ENCODE results near the gene FUS.

DNA sequence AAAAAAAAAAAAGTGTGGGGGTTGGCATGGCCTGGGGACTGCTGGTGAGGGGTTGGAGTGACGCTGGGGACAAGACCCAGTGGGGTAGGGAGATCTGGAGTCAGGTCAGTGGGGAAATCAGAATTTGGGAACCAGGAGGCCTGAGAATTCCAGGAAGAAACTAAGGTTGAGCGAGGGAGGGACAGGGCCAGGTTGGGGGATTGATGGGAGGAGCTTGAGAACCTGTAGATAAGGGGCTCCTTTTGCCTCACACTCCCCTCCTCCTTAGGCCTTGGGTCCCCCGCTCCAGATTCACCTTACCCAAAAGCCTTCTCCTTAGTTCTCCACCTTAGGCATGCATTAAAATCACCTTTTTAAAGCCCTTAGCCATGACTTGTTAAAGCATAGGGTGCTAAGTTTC lies 45.3 kb downstream of the FUS start:
- TF ChIP-seq, protein P1, sequence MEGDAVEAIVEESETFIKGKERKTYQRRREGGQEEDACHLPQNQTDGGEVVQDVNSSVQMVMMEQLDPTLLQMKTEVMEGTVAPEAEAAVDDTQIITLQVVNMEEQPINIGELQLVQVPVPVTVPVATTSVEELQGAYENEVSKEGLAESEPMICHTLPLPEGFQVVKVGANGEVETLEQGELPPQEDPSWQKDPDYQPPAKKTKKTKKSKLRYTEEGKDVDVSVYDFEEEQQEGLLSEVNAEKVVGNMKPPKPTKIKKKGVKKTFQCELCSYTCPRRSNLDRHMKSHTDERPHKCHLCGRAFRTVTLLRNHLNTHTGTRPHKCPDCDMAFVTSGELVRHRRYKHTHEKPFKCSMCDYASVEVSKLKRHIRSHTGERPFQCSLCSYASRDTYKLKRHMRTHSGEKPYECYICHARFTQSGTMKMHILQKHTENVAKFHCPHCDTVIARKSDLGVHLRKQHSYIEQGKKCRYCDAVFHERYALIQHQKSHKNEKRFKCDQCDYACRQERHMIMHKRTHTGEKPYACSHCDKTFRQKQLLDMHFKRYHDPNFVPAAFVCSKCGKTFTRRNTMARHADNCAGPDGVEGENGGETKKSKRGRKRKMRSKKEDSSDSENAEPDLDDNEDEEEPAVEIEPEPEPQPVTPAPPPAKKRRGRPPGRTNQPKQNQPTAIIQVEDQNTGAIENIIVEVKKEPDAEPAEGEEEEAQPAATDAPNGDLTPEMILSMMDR (IDR thresholded peaks at IDR 0.05): no peak
- no peak for TF ChIP-seq POLR2A (IDR thresholded peaks at IDR 0.05)

Measured in thyroid gland (tissue), 4 donors.